22Rv1 (cell line): Measurements from ENCODE around the gene CCDC148.

Experiments used
- ZFX ChIP-seq: fragments of 450-650 bp; IDR thresholded peaks from 2 replicates; pipeline ENCODE4 v1.6.1; 2017; ENCODE audit warnings: antibody characterized with exemption, borderline replicate concordance
- TF ChIP-seq, protein P1 (sequence below): fragments of 450-650 bp; IDR thresholded peaks from 2 replicates; pipeline ENCODE4 v1.5.1; 2017; ENCODE audit warnings: mild to moderate bottlenecking

DNA sequence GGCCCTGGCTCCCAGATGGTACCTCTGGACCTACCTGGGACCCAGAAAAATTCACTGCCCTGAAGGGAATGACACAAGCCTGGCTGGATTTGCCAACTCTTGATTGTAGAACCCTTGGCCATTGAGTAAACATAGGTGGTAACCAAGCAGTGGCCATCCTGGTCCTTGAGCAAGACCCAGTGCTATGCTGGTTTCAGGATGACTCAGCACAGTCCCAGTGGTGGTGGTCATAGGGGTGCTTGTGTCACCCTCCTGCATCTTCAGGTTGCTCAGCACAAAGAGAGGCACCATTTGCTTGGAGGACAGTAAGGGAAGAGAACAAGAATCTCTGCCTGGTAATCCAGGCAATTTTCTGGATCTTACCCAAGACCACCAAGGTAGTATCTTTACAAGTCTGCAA is 302.0 kb downstream of the CCDC148 start:
- TF ChIP-seq, protein P1, sequence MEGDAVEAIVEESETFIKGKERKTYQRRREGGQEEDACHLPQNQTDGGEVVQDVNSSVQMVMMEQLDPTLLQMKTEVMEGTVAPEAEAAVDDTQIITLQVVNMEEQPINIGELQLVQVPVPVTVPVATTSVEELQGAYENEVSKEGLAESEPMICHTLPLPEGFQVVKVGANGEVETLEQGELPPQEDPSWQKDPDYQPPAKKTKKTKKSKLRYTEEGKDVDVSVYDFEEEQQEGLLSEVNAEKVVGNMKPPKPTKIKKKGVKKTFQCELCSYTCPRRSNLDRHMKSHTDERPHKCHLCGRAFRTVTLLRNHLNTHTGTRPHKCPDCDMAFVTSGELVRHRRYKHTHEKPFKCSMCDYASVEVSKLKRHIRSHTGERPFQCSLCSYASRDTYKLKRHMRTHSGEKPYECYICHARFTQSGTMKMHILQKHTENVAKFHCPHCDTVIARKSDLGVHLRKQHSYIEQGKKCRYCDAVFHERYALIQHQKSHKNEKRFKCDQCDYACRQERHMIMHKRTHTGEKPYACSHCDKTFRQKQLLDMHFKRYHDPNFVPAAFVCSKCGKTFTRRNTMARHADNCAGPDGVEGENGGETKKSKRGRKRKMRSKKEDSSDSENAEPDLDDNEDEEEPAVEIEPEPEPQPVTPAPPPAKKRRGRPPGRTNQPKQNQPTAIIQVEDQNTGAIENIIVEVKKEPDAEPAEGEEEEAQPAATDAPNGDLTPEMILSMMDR = no peak
- no peak for TF ChIP-seq ZFX
